ENCODE results near the gene SPTBN1.
"Not testable (repeated sequence)": the region's sequence is repeated elsewhere in the genome, so short reads cannot be mapped to it uniquely, and the experiment has no call there.

SPTBN1 gene

DNA sequence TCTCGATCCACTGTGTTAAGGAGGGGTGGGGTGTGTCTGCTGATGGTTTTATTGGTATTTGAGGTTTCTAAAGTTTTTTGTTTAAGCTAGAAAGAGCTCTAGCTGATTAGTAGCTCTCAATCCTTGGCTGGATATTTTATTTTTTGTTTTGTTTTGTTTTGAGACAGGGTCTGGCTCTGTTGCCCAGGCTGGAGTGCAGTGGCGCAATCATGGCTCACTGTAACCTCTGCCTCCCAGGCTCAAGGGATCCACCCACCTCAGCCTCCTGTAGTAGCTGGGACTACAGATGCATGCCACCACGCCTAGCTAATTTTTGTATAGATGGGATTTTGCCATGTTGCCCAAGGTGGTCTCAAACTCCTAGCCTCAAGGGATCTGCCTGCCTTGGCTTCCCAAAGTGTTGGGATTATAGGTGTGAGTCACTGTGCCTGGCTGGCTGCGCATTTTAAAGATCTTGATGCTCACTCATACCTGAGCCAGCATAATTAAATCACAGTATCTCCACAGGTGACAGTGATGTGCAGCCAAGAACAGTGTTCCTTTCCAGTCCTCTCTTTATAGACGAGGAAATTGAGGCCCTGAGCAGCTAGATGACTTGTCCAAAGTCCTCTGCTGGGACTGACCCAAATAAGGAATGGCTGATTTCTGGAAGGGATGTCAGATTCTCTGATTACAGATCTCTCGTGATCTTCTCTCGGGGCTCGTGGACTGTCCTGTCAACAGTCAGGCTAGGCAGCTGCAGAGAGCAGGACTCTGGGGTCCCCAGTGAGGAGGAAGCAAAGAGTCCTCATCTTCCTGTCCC, 44.5 kb downstream of the SPTBN1 start:
- no peak for DNase-seq

GRCh38 chr2:54502731-54503130, 46.6 kb downstream of the SPTBN1 start:
- DNase-seq = no peak

DNA sequence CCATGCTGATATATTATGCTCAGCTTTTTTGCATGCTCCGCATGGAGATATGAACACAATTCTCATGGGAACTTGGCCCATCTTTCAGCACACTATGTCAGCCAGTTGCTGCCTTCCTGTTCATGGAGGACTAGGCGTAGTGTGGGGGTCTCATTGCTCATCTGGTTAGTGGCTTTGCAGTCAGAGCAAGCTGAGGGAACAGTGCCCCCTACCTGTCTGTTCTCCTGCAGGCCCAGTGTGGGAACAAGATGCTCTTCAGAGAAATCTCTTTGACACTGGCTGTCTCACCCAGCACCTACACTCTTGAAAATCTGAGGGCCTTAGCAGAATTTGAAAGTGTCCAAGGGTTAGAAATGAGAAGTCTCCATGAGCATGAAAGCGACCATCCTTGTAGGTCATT, 47.1 kb downstream of the SPTBN1 start:
- peak in 9 of 56 donors; percentile 6 to 37 (median 17) for DNase-seq

GRCh38 chr2:54503828-54504227, 47.7 kb downstream of the SPTBN1 start:
- DNase-seq = no peak

DNA sequence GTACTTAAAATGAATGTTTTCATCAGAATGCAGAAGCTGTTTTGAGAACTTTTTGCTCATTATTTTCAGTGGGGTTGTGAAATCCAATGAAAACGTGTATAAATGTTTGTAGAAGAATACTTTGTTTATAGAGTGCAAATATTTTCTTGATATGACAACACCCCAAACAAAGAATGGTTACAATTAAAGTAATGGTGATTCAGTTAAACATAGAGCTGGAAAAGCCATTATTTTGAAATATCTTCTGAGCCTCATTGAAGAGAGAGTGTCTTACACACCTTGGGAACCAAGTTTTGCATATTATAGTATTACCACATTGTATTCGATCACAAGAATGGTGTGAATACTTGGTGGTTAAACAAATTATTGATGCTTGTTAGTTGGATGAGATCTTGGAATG, 48.7 kb downstream of the SPTBN1 start:
- DNase-seq = no peak

GRCh38 chr2:54508541-54508940, 52.4 kb downstream of the SPTBN1 start:
- DNase-seq = no peak

DNA sequence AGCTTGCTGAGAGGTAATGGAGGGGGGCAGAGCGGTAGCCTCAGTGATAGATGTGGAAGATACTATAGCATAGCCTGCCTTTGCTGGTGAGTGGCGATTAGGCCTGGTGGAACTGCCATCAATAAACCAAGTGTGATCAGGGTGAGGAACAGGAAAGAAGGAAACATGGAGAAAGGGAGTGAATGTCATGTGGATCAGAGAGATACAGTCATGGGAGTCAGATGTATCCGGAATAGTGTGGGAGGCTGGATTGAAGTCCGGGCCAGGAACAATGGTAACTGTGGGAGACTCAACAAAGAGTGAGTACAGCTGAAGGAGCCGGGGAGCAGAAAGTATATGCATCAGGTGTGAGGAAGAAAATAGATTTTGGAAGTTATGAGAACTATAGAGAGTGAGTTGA, 52.9 kb downstream of the SPTBN1 start:
- DNase-seq = not testable (repeated sequence)

DNA sequence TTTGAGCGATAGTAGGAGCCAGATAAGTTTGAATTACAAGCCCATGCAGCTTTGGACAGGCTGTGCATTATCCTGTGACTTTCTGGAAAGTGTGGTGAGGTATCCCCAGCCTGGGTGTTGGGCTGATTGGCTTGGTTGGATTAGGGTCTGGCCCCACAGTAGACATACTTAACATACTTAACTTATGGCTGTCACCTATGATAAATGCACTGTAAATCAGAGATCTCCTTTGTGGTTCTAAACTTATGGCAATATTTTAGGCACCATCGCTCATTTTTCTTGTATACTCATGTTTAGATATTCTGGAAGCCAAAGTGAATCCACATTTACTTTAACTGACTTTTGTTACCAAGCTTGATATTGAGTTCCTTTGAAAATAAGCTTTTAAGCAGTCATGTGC, 54.8 kb downstream of the SPTBN1 start:
- DNase-seq = no peak

DNA sequence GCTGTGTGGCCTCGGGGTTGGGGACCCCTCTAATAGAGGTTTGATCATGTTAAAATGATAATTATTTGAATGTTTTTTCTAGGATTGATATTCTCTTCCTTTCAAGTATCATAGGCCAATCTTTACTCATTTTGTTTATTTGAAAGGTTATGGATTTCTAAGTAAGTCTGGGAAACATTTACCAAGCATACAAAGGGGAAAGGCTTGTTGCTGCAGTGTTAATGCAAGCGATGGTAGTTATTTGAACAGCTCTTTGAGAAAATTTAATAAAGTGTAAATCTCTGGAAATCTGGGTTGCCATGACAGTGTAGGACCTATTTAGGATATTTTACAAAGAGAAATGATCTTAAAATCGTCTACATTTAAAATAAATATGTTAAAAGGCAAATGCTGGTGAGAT, 56.1 kb downstream of the SPTBN1 start:
- no peak for DNase-seq

- no peak for DNase-seq
Measured at GRCh38 chr2:54512663-54513362, 56.7 kb downstream of the SPTBN1 start.

GRCh38 chr2:54513363-54513715, 57.2 kb downstream of the SPTBN1 start:
- no peak for DNase-seq

DNA sequence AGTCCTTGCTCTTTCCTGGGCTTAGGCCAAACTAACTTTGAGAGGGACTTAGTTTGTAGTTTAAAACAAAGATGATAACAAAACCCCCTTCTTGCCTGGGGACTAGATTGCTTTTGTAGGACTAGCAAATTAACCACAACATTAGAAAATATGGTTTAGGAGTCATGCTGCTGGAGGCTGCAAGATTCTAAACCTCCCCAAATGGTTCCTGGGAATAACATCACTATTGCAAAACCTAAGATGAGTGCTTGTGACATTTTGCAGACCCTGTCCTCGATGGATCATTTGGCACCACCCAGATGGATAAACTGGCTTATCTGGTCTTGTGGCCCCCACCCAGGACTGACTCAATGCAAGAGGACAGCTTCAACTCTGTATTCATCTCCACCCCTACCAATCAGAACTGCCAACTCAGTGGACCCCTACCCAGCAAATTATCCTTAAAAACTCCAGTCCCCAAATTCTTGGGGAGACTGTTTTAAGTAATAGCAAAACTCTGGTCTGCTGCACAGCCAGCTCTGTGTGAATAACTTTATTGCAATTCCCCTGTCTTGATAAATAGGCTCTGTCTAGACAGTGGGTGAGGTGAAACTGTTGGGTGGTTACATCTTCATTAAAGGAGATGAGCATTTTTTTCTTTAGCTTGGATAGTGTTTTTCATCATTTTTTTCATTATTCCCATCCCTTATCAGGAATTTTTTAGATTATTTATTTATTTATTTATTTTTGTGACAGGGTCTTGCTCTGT, 58.9 kb downstream of the SPTBN1 start:
- no peak for DNase-seq

GRCh38 chr2:54516842-54517241, 60.7 kb downstream of the SPTBN1 start:
- DNase-seq = no peak

DNA sequence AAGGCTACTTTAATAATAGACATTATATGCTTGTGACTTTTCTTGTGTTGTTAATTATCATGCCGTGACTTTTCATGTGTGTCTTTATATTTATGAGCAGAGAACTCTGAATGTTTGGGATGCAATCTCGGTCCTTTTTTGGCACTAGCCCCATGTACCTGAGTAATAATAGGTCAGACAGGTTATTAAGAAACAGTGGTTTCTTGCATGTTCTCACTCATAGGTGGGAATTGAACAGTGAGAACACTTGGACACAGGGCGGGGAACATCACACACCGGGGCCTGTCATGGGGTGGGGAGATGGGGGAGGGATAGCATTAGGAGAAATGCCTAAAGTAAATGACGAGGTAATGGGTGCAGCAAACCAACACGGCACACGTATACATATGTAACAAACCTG, 61.9 kb downstream of the SPTBN1 start:
- not testable (repeated sequence) for DNase-seq

- no peak for DNase-seq
Measured at GRCh38 chr2:54518430-54518829, 62.3 kb downstream of the SPTBN1 start.

DNA sequence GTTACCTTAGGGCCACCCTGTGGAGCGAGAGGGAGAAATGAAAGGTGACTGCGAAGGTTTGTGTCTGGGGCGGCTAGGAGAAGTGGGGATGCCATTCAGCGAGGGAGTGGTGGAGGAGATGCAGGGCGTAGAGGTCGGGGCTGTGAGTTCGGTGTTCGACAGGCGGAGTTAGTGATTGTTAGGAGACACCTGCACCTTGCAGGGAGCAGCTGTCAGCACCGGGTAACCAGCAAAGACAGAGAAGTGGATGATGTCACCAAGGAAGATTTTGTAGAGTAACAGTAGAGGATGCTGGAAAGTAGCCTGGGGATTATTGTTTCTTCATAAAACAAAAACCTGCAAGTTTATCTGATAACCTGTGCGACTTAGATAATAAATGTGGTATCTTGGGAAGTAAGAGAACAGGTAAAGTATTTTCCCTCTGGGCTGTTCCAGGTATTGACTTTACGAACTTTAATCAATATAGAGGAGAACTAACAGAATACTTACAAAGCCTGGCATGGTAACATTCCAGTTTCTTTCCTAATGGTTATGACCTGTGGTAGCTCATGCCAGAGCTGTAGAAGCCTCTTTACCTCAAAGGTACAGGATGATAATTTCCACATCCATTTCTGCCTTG, 63.8 kb downstream of the SPTBN1 start:
- no peak for DNase-seq

- DNase-seq = no peak
Measured at GRCh38 chr2:54520687-54521086, 64.6 kb downstream of the SPTBN1 start.

DNA sequence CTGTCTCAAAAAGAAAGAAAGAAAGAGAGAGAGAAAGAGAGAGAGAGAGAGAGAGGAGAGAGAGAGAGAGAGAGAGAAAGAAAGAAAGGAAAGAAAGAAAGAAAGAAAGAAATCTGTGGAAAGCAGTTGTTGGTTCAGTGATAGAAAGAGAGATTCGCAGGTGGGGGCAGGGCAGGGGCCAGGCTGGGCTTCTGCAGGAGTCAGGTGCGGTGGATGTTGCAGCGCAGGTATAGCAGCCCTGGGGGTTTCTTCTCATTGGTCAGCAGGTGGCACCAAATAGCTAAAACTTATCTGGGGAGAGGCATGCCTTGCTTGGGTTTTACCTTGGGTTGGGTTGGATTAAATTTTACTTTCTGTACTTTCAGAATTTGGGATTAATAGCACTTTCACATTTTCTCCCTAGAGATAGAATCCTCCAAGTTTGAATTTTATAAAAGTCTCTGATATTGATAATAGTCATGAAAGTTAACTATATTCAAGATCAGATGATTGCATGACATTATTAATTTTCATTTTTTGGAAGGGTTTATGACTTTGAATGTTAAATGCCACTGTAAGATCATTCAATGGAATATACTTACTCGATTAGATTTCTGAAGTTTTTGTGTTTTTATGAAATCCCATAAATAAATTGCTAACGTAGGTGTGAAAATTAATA, 66.6 kb downstream of the SPTBN1 start:
- peak in 1 of 56 donors; percentile 8 for DNase-seq

GRCh38 chr2:54523324-54523959, 67.3 kb downstream of the SPTBN1 start:
- DNase-seq = no peak

DNA sequence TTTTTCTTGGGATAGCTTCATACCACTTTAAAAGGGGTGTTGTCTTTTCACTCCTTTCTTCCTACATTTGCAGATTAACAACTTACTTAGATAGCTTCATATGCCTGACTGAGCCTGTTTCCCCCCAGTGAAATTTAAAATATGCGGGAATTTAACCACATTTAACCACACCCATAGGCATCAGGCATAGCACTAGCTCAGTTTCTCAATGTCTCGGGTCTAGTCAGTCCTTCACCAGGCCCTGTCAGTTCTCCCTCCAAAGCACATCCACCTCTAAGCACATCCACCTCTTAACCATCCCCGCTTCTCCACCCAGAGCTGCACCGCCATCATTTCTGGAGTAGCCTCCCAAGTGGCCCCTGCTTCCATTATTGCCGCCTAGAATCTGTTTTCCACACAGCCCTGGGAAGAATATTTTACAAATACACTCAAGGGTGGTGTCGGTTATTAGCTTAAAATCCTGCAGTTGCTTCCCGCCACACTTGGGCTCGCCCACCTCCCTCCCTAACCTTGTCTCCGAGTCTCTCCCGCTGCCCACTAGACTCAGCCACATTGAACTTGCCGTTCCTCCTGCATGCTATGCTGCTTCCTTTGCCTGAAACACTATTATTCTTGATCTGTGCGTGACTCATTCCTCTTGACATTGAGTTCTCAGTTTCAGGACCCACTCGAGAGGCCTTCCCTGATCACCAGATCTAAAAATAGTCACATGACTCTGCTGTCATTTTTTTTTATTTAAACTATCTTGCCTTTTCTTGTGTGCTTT, 68.3 kb downstream of the SPTBN1 start:
- DNase-seq = no peak

Data from amygdala (tissue), 56 donors.